K562 (cell line): ENCODE data around the gene ABHD16A. TPM values are rescaled to one million over a fixed set of nuclear protein-coding genes. Genes with fewer than 3 reads are reported as not detected.

ENCODE experiments used
- ATF4 ChIP-seq: fragments of 450-650 bp; formaldehyde crosslinking; IDR thresholded peaks from 2 replicates; pipeline ENCODE4 v1.4.0; 2022; ENCODE audit warnings: mild to moderate bottlenecking, moderate library complexity
- BRD4 ChIP-seq: fragments of 200-600 bp; sonication (generic); IDR thresholded peaks from 2 replicates; pipeline ENCODE4 v1.6.1; 2017; ENCODE audit warnings: inconsistent platforms
- CBFA2T2 ChIP-seq: fragments of 450-650 bp; conservative IDR thresholded peaks from 2 replicates; pipeline ENCODE4 v1.6.1; 2017; ENCODE audit warnings: mild to moderate bottlenecking
- CHD4 ChIP-seq: fragments of 200-600 bp; sonication (generic); IDR thresholded peaks from 3 replicates; pipeline ENCODE4 v1.6.1; 2012; ENCODE audit warnings: low read depth, mild to moderate bottlenecking, mixed read lengths, low read length, inconsistent platforms; ENCODE audit not compliant: insufficient read depth, insufficient replicate concordance, poor library complexity, severe bottlenecking
- ETS1 ChIP-seq: conservative IDR thresholded peaks from 2 replicates; pipeline ENCODE4 v1.6.1; 2011; ENCODE audit warnings: low read depth, mild to moderate bottlenecking, low read length; ENCODE audit not compliant: control insufficient read depth
- ETS2 ChIP-seq: IDR thresholded peaks from 2 replicates; pipeline ENCODE4 v1.6.1; 2016; ENCODE audit warnings: borderline replicate concordance, missing genetic modification characterization, mild to moderate bottlenecking, moderate library complexity, missing compliant biosample characterization; ENCODE audit not compliant: poor library complexity, severe bottlenecking
- NR4A1 ChIP-seq, 2 experiments: fragments of 250-450 bp in 1 of 2; fragments of 450-650 bp in 1 of 2; sonication (Bioruptor Pico) in 1 of 2; IDR thresholded peaks; 2 replicates each; pipeline versions ENCODE4 v1.4.0 to v1.6.1; 2016 to 2020; ENCODE audit warnings: mild to moderate bottlenecking in 2 of 2, missing compliant biosample characterization in 1 of 2, missing genetic modification characterization in 1 of 2, moderate library complexity in 1 of 2
- POLR3A ChIP-seq: IDR thresholded peaks from 2 replicates; pipeline ENCODE4 v1.6.1; 2011; ENCODE audit warnings: borderline replicate concordance, mild to moderate bottlenecking, moderate library complexity; ENCODE audit not compliant: insufficient read length, insufficient read depth; ENCODE audit errors: extremely low read depth
- SRSF7 ChIP-seq: fragments of 200-400 bp; formaldehyde crosslinking; optimal IDR thresholded peaks from 2 replicates; pipeline ENCODE3; 2017; ENCODE audit warnings: mild to moderate bottlenecking, low read depth, low read length
- ZBTB34 ChIP-seq: fragments of 250-450 bp; sonication (Bioruptor Pico); IDR thresholded peaks from 2 replicates; pipeline ENCODE4 v1.8.0; 2021; ENCODE audit warnings: mild to moderate bottlenecking, moderate library complexity
- ZNF3 ChIP-seq: fragments of 250-450 bp; sonication (Bioruptor Pico); IDR thresholded peaks from 2 replicates; pipeline ENCODE4 v1.5.0; 2021; ENCODE audit warnings: mild to moderate bottlenecking, moderate library complexity
- ZNF584 ChIP-seq: fragments of 200-800 bp; sonication (Bioruptor generic); IDR thresholded peaks from 2 replicates; pipeline ENCODE4 v1.6.1; 2016; ENCODE audit warnings: low read depth, mild to moderate bottlenecking, missing genetic modification characterization, missing compliant biosample characterization
- ZNF655 ChIP-seq: fragments of 250-450 bp; sonication (Bioruptor Pico); IDR thresholded peaks from 2 replicates; pipeline ENCODE4 v1.5.0; 2021
- ZNF707 ChIP-seq: fragments of 250-450 bp; sonication (Bioruptor Pico); conservative IDR thresholded peaks from 2 replicates; pipeline ENCODE4 v1.8.0; 2022; ENCODE audit warnings: inconsistent platforms, mild to moderate bottlenecking, moderate library complexity
- ZNF740 ChIP-seq, 3 experiments: fragments of 200-800 bp in 1 of 3; sonication (Bioruptor generic) in 1 of 3; sonication (generic) in 1 of 3; formaldehyde crosslinking in 1 of 3; IDR thresholded peaks; 2 replicates each; pipeline versions ENCODE4 v1.6.1 to v1.8.0; 2016 to 2022; ENCODE audit warnings: mild to moderate bottlenecking in 2 of 3, missing compliant biosample characterization in 2 of 3, missing genetic modification characterization in 2 of 3, missing genetic modification reagents in 1 of 3
- ZNF76 ChIP-seq: fragments of 250-450 bp; sonication (Bioruptor Pico); IDR thresholded peaks from 2 replicates; pipeline ENCODE4 v1.4.0; 2020; ENCODE audit warnings: mild to moderate bottlenecking, moderate library complexity, borderline replicate concordance
- polyA plus RNA-seq, 8 experiments: library from polyadenylated mRNA; depleted of rRNA in 4 of 8; stranded (reverse) in 5 of 8; unstranded in 3 of 8; fragments of >200 nt; fragmentation: Nextera tagmentation in 2 of 8; fragmentation: Illumina TruSeq in 1 of 8; extraction: Ambion mirVana in 2 of 8; extraction: Trizol in 1 of 8; gene quantifications; 2 replicates each; pipeline versions ENCODE4 v1.2.1 to v1.2.3, GENCODE V29; 2011 to 2014; ENCODE audit warnings: inconsistent platforms in 1 of 8, missing spikeins in 1 of 8
- total RNA-seq, 7 experiments: library from RNA; depleted of rRNA in 6 of 7; stranded (reverse); fragments of >200 nt in 6 of 7; fragmentation: Illumina TruSeq in 2 of 7; extraction: Trizol in 2 of 7; gene quantifications; 2 replicates each; pipeline versions ENCODE4 v1.2.1 to v1.2.3, GENCODE V29; 2011 to 2021; ENCODE audit warnings: low replicate concordance in 1 of 7
- TF ChIP-seq, protein P1 (sequence below): fragments of 250-450 bp; sonication (Bioruptor Pico); IDR thresholded peaks from 2 replicates; pipeline ENCODE4 v1.6.1; 2021; ENCODE audit warnings: mild to moderate bottlenecking

The ABHD16A gene
- total and polyA plus RNA-seq, 9 of the 15 experiments (the other 6 are each of a cell fraction or from before 2014, with no cell fraction given): 25.8 to 120 (median 81.6) TPM

- TF ChIP-seq CHD4: peak; percentile 90
- TF ChIP-seq POLR3A: no peak
- no peak for TF ChIP-seq ETS2
- no peak for TF ChIP-seq ZBTB34 (CRISPR knock-in tag)
- no peak for TF ChIP-seq CBFA2T2
- no peak for TF ChIP-seq ETS1
- TF ChIP-seq ZNF707: no peak
- TF ChIP-seq ZNF3 (CRISPR knock-in tag): no peak
- peak; percentile 35 for TF ChIP-seq ATF4
- TF ChIP-seq ZNF655: no peak; the same call in 1 of the 2 replicates
- no peak for TF ChIP-seq ZNF740 (CRISPR knock-in tag; IDR thresholded peaks at IDR 0.05)
- peak in 1 of 2 experiments; percentile 83; a peak in 1 of 4 replicates for TF ChIP-seq ZNF740 (tag; IDR thresholded peaks at IDR 0.05)
- 0 out of 2 replicates have a peak, but pooled peaks have one; percentile 39 for TF ChIP-seq ZNF76 (CRISPR knock-in tag)
- no peak for TF ChIP-seq ZNF584 (CRISPR knock-in tag)
- TF ChIP-seq BRD4: no peak
- TF ChIP-seq, protein P1, sequence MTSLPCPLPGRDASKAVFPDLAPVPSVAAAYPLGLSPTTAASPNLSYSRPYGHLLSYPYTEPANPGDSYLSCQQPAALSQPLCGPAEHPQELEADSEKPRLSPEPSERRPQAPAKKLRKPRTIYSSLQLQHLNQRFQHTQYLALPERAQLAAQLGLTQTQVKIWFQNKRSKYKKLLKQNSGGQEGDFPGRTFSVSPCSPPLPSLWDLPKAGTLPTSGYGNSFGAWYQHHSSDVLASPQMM (CRISPR knock-in tag): no peak
- 0 out of 2 replicates have a peak, but pooled peaks have one; percentile 18 for TF ChIP-seq NR4A1 (CRISPR knock-in tag; IDR thresholded peaks at IDR 0.05)
- 0 out of 2 replicates have a peak, but pooled peaks have one; percentile 74 for TF ChIP-seq NR4A1 (tag; IDR thresholded peaks at IDR 0.05)
- TF ChIP-seq SRSF7: no peak
These were observed 33.7 kb upstream of the ABHD16A start (continued) for GRCh38 chr6:31736768-31737314.
